ENCODE results near the gene ITGB1BP2. TPM values are rescaled to one million over a fixed set of nuclear protein-coding genes. Genes with fewer than 3 reads are reported as not detected.
"Not testable (repeated sequence)": the region's sequence is repeated elsewhere in the genome, so short reads cannot be mapped to it uniquely, and the experiment has no call there.

ITGB1BP2 gene
- total and polyA plus RNA-seq, 2 of the 8 experiments (the other 6 are each of a cell fraction or from before 2014, with no cell fraction given), result 2.9 to 5.2 TPM

- H4K20me1 ChIP-seq (replicated peaks in 1 of 2; ENCODE audit: control insufficient read depth in 1 of 2, insufficient read depth in 2 of 2, low read length in 2 of 2); DNase-seq (ENCODE audit: low read depth in 1 of 2, low spot score in 2 of 2); H3K23ac ChIP-seq (ENCODE audit: insufficient read length); H3K18ac ChIP-seq (ENCODE audit: extremely low read depth, low read length); H2AFZ ChIP-seq (ENCODE audit: low read length); H3K9ac ChIP-seq (replicated peaks in 1 of 4; ENCODE audit: extremely low read depth in 1 of 4, low read depth in 3 of 4, low read length in 3 of 4); H3K14ac ChIP-seq (ENCODE audit: insufficient read length); H3K23me2 ChIP-seq (ENCODE audit: low read depth, low read length); H2BK5ac ChIP-seq (ENCODE audit: low read depth, low read length); H2BK20ac ChIP-seq (ENCODE audit: low read length); H2BK120ac ChIP-seq (replicated peaks; ENCODE audit: low read depth, low read length); H3K4ac ChIP-seq (replicated peaks; ENCODE audit: insufficient read length, low read depth, low read length); H2BK12ac ChIP-seq (ENCODE audit: low read depth, low read length); H4K91ac ChIP-seq (replicated peaks; ENCODE audit: insufficient read length, low read length); H2AK5ac ChIP-seq (ENCODE audit: low read depth, low read length); H3K9me3 ChIP-seq (ENCODE audit: insufficient read depth in 2 of 2, low read depth in 1 of 2, low read length in 1 of 2); H2BK15ac ChIP-seq (ENCODE audit: low read length); H3K4me1 ChIP-seq (replicated peaks in 1 of 4; ENCODE audit: control insufficient read depth in 3 of 4, insufficient read depth in 4 of 4, low read length in 3 of 4); H3K27ac ChIP-seq (ENCODE audit: low read depth, low read length); H3K56ac ChIP-seq (replicated peaks; ENCODE audit: insufficient read length, low read depth, low read length); H4K8ac ChIP-seq (ENCODE audit: extremely low read depth, insufficient read depth, low read length); H4K5ac ChIP-seq (ENCODE audit: insufficient read length, low read depth, low read length); H3K79me1 ChIP-seq (ENCODE audit: low read depth, low read length); H3K4me2 ChIP-seq (ENCODE audit: insufficient read depth in 1 of 2, low read depth in 2 of 2, low read length in 2 of 2); H3K27me3 ChIP-seq (replicated peaks in 1 of 4; ENCODE audit: control insufficient read depth in 3 of 4, extremely low read depth in 1 of 4, insufficient read depth in 3 of 4, low read length in 3 of 4); H3K4me3 ChIP-seq (ENCODE audit: extremely low read depth in 1 of 4, insufficient read depth in 2 of 4, low read depth in 3 of 4, low read length in 4 of 4); CTCF ChIA-PET (ENCODE audit: partially characterized antibody); H3K79me2 ChIP-seq (ENCODE audit: control insufficient read depth in 1 of 2, insufficient read depth in 2 of 2, low read length in 2 of 2): not testable (repeated sequence)
- H3K36me3 ChIP-seq (ENCODE audit: control insufficient read depth in 2 of 4, insufficient read depth in 4 of 4, low read length in 3 of 4), result peaks cover 21 to 63% (median 44%) of the 10 kb centered on the region in 4 experiments
- FAIRE-seq, result peak; percentile 88
- WGBS, 2 experiments (ENCODE audit: extremely low coverage in 1 of 2, insufficient coverage in 1 of 2, insufficient read length in 1 of 2, insufficient replicate concordance in 2 of 2, low coverage in 1 of 2, low lambda C conversion rate in 2 of 2, missing lambda C conversion rate in 1 of 2), result 100% methylated on average over 3 of the region's 7 CpGs; no CpG with 5 or more reads in 1 of the 2 experiments
- POLR2A ChIA-PET (ENCODE audit: partially characterized antibody), result interaction anchor here (0.6 to 18.0 kb wide), 5 partner anchors 11 to 66 kb away, joined by 3 to 215 read pairs (median 4); partner anchors contain the start of genes NONO and TAF1
- peak; percentile 9; the same call in 1 of the 2 replicates for TF ChIP-seq SP1 (IDR thresholded peaks at IDR 0.05; ENCODE audit: low read depth, low read length)
These were observed 1.1 kb upstream of the ITGB1BP2 start for GRCh38 chrX:71300495-71300894.
